Measurements from ENCODE around the gene DUSP1.
"Not testable (repeated sequence)": the region's sequence is repeated elsewhere in the genome, so short reads cannot be mapped to it uniquely, and the experiment has no call there.

DUSP1 gene

GRCh38 chr5:172770675-172771438, at the start of gene DUSP1:
Gene DUSP1 (minus strand): TSS chr5:172771195. CDS start chr5:172770952, 243 bp downstream.
- peak; percentile 77 for DNase-seq (ENCODE audit: low read depth, low spot score)
- H3K9me3 ChIP-seq (ENCODE audit: insufficient read depth, low read length) = peaks cover 5% of the 10 kb centered on the region; the same call in 1 of the 2 replicates
- no peak for TF ChIP-seq SUZ12 (IDR thresholded peaks at IDR 0.05; ENCODE audit: extremely low read depth, insufficient read depth, insufficient read length)
- TF ChIP-seq YY1 (IDR thresholded peaks at IDR 0.05; ENCODE audit: insufficient read depth, insufficient read length) = no peak
- no peak for TF ChIP-seq ZNF274 (IDR thresholded peaks at IDR 0.05; ENCODE audit: low read depth, low read length)
- peaks cover 33% of the 10 kb centered on the region for H3K36me3 ChIP-seq (ENCODE audit: insufficient read depth, insufficient read length, low read length)
- peak within 1 kb of the TSS; percentile 87 for H3K4me3 ChIP-seq (ENCODE audit: insufficient read length, low read depth)
- no peaks in the 10 kb centered on the region for H3K27me3 ChIP-seq (ENCODE audit: insufficient read depth, insufficient read length)
- H3K9ac ChIP-seq (ENCODE audit: insufficient read length, low read depth) = peak within 1 kb of the TSS; percentile 96
- H3K4me1 ChIP-seq (ENCODE audit: insufficient read depth, insufficient read length) = peaks cover 7% of the 10 kb centered on the region

DNA sequence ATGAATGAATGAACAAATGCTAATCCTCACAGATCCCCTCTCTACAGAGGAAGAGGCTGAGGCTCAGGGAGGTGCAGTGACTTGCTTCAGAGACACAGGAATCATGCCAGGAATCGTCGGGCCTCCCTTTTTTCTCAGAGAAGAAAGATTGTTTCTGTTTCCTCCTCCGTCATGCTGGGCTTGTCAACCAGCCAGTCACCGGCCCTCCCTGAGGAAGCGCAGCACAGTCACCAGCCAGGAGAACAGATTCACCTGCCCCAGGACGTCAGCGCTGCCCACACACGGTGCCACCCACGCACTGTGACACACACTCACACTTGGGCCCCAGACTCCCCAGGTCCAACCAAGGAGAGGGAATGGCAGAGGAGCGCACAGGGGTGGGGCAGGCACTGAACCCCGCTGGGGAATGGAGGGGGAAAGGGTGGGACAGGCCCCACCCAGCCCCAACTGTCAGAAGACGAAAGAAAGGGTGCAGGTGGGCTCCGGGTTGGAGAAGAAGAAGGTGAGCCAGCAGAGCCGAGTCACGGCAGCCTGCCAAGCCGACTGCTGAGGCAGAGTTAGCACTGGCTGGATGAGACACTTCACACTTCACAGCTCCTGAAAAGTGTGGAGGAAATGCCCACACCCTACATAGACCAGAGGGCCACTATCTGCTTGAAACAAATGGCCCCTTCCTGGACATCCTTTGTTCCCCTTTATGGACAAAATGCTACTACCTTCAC, 49.2 kb upstream of the DUSP1 start:
- Histone ChIP-seq H3K9me3 (ENCODE audit: insufficient read depth, low read length) (no peaks in the 10 kb centered on the region), H3K27me3 (ENCODE audit: insufficient read depth, insufficient read length) (no peaks in the 10 kb centered on the region), H3K4me1 (ENCODE audit: insufficient read depth, insufficient read length) (no peaks in the 10 kb centered on the region), H3K36me3 (ENCODE audit: insufficient read depth, insufficient read length, low read length) (no peaks in the 10 kb centered on the region), H3K4me3 (ENCODE audit: insufficient read length, low read depth) (no peak overlapping the region), H3K9ac (ENCODE audit: insufficient read length, low read depth) (no peak overlapping the region)
- DNase-seq (ENCODE audit: low read depth, low spot score) = no peak
- no peak for TF ChIP-seq YY1 (IDR thresholded peaks at IDR 0.05; ENCODE audit: insufficient read depth, insufficient read length)
- no peak for TF ChIP-seq SUZ12 (IDR thresholded peaks at IDR 0.05; ENCODE audit: extremely low read depth, insufficient read depth, insufficient read length)
- TF ChIP-seq ZNF274 (IDR thresholded peaks at IDR 0.05; ENCODE audit: low read depth, low read length) = no peak

GRCh38 chr5:172819569-172819968, 48.6 kb upstream of the DUSP1 start:
- Histone ChIP-seq H3K9ac (ENCODE audit: insufficient read length, low read depth) (no peak overlapping the region), H3K36me3 (ENCODE audit: insufficient read depth, insufficient read length, low read length) (no peaks in the 10 kb centered on the region), H3K4me3 (ENCODE audit: insufficient read length, low read depth) (no peak overlapping the region), H3K27me3 (ENCODE audit: insufficient read depth, insufficient read length) (no peaks in the 10 kb centered on the region), H3K9me3 (ENCODE audit: insufficient read depth, low read length) (no peaks in the 10 kb centered on the region), H3K4me1 (ENCODE audit: insufficient read depth, insufficient read length) (no peaks in the 10 kb centered on the region)
- DNase-seq (ENCODE audit: low read depth, low spot score) = no peak
- TF ChIP-seq ZNF274 (IDR thresholded peaks at IDR 0.05; ENCODE audit: low read depth, low read length) (no peak), YY1 (IDR thresholded peaks at IDR 0.05; ENCODE audit: insufficient read depth, insufficient read length) (no peak), SUZ12 (IDR thresholded peaks at IDR 0.05; ENCODE audit: extremely low read depth, insufficient read depth, insufficient read length) (no peak)

- Histone ChIP-seq H3K9ac (ENCODE audit: insufficient read length, low read depth) (no peak overlapping the region), H3K27me3 (ENCODE audit: insufficient read depth, insufficient read length) (no peaks in the 10 kb centered on the region), H3K36me3 (ENCODE audit: insufficient read depth, insufficient read length, low read length) (no peaks in the 10 kb centered on the region), H3K4me3 (ENCODE audit: insufficient read length, low read depth) (no peak overlapping the region), H3K4me1 (ENCODE audit: insufficient read depth, insufficient read length) (no peaks in the 10 kb centered on the region), H3K9me3 (ENCODE audit: insufficient read depth, low read length) (no peaks in the 10 kb centered on the region)
- no peak for TF ChIP-seq ZNF274 (IDR thresholded peaks at IDR 0.05; ENCODE audit: low read depth, low read length)
- no peak for TF ChIP-seq SUZ12 (IDR thresholded peaks at IDR 0.05; ENCODE audit: extremely low read depth, insufficient read depth, insufficient read length)
- no peak for TF ChIP-seq YY1 (IDR thresholded peaks at IDR 0.05; ENCODE audit: insufficient read depth, insufficient read length)
- no peak for DNase-seq (ENCODE audit: low read depth, low spot score)
These were observed 47.1 kb upstream of the DUSP1 start for GRCh38 chr5:172818081-172818480.

GRCh38 chr5:172817664-172818063, 46.7 kb upstream of the DUSP1 start:
- Histone ChIP-seq H3K4me3 (ENCODE audit: insufficient read length, low read depth) (no peak overlapping the region), H3K27me3 (ENCODE audit: insufficient read depth, insufficient read length) (no peaks in the 10 kb centered on the region), H3K4me1 (ENCODE audit: insufficient read depth, insufficient read length) (no peaks in the 10 kb centered on the region), H3K9me3 (ENCODE audit: insufficient read depth, low read length) (no peaks in the 10 kb centered on the region), H3K36me3 (ENCODE audit: insufficient read depth, insufficient read length, low read length) (no peaks in the 10 kb centered on the region), H3K9ac (ENCODE audit: insufficient read length, low read depth) (no peak overlapping the region)
- no peak for DNase-seq (ENCODE audit: low read depth, low spot score)
- no peak for TF ChIP-seq SUZ12 (IDR thresholded peaks at IDR 0.05; ENCODE audit: extremely low read depth, insufficient read depth, insufficient read length)
- no peak for TF ChIP-seq ZNF274 (IDR thresholded peaks at IDR 0.05; ENCODE audit: low read depth, low read length)
- TF ChIP-seq YY1 (IDR thresholded peaks at IDR 0.05; ENCODE audit: insufficient read depth, insufficient read length) = no peak

- Histone ChIP-seq H3K9ac (ENCODE audit: insufficient read length, low read depth) (no peak overlapping the region), H3K36me3 (ENCODE audit: insufficient read depth, insufficient read length, low read length) (no peaks in the 10 kb centered on the region), H3K4me1 (ENCODE audit: insufficient read depth, insufficient read length) (no peaks in the 10 kb centered on the region), H3K27me3 (ENCODE audit: insufficient read depth, insufficient read length) (no peaks in the 10 kb centered on the region), H3K4me3 (ENCODE audit: insufficient read length, low read depth) (no peak overlapping the region), H3K9me3 (ENCODE audit: insufficient read depth, low read length) (no peaks in the 10 kb centered on the region)
- no peak for DNase-seq (ENCODE audit: low read depth, low spot score)
- TF ChIP-seq SUZ12 (IDR thresholded peaks at IDR 0.05; ENCODE audit: extremely low read depth, insufficient read depth, insufficient read length) = no peak
These were observed 46.0 kb upstream of the DUSP1 start for GRCh38 chr5:172816925-172817562.

- Histone ChIP-seq H3K9me3 (ENCODE audit: insufficient read depth, low read length) (no peaks in the 10 kb centered on the region), H3K27me3 (ENCODE audit: insufficient read depth, insufficient read length) (no peaks in the 10 kb centered on the region), H3K9ac (ENCODE audit: insufficient read length, low read depth) (no peak overlapping the region), H3K4me3 (ENCODE audit: insufficient read length, low read depth) (no peak overlapping the region), H3K4me1 (ENCODE audit: insufficient read depth, insufficient read length) (no peaks in the 10 kb centered on the region), H3K36me3 (ENCODE audit: insufficient read depth, insufficient read length, low read length) (no peaks in the 10 kb centered on the region)
- no peak for DNase-seq (ENCODE audit: low read depth, low spot score)
- TF ChIP-seq SUZ12 (IDR thresholded peaks at IDR 0.05; ENCODE audit: extremely low read depth, insufficient read depth, insufficient read length) = no peak
- no peak for TF ChIP-seq YY1 (IDR thresholded peaks at IDR 0.05; ENCODE audit: insufficient read depth, insufficient read length)
- no peak for TF ChIP-seq ZNF274 (IDR thresholded peaks at IDR 0.05; ENCODE audit: low read depth, low read length)
These were observed 44.6 kb upstream of the DUSP1 start for GRCh38 chr5:172815631-172816030.

DNA sequence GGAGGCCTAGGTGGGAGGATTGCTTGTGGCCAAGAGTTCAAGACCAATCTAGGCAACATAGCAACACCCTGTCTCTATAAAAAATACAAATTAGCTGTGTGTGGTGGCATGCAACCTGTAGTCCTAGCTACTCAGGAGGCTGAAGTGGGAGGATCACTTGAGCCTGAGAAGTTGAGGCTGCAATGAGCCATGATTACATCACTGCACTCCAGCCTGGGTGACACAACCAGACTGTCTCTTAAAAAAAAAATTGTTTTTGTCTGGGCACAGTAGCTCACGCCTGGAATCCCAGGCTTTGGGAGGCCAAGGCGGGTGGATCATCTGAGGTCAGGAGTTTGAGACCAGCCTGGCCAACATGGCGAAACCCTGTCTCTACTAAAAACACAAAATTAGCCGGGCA, 40.0 kb upstream of the DUSP1 start:
- not testable (repeated sequence) for H3K36me3 ChIP-seq (ENCODE audit: insufficient read depth, insufficient read length, low read length); H3K9me3 ChIP-seq (ENCODE audit: insufficient read depth, low read length); H3K9ac ChIP-seq (ENCODE audit: insufficient read length, low read depth); H3K4me1 ChIP-seq (ENCODE audit: insufficient read depth, insufficient read length); H3K4me3 ChIP-seq (ENCODE audit: insufficient read length, low read depth); H3K27me3 ChIP-seq (ENCODE audit: insufficient read depth, insufficient read length); DNase-seq (ENCODE audit: low read depth, low spot score)

Measured in NT2/D1 (cell line).